Measurements from ENCODE around the gene CORO2A. TPM values are rescaled to one million over a fixed set of nuclear protein-coding genes. Genes with fewer than 3 reads are reported as not detected.
"Not testable (repeated sequence)": the region's sequence is repeated elsewhere in the genome, so short reads cannot be mapped to it uniquely, and the experiment has no call there.

Gene CORO2A
- total RNA-seq, 2 donors from 2014 or later: 0.66 to 1.3 TPM

GRCh38 chr9:98092613-98092931 lies 99.9 kb downstream of the CORO2A start:
- ATAC-seq: no peak
- Histone ChIP-seq H3K4me3 (no peak overlapping the region), H3K27me3 (no peaks in the 10 kb centered on the region)

GRCh38 chr9:98091735-98092612 lies 100.5 kb downstream of the CORO2A start:
- Histone ChIP-seq H3K4me3 (no peak overlapping the region), H3K9me3 (no peaks in the 10 kb centered on the region), H3K36me3 (replicated peaks in 1 of 2; ENCODE audit: insufficient read depth in 1 of 2, low read depth in 2 of 2) (no peaks in the 10 kb centered on the region), H3K27ac (no peak overlapping the region), H3K27me3 (no peaks in the 10 kb centered on the region), H3K4me1 (peaks cover 5% of the 10 kb centered on the region)
- 64 to 75% methylated on average over 17 of the region's 17 CpGs for WGBS, 2 donors
- no peak for ATAC-seq
- DNase-seq: no peak
- intact Hi-C loops (cut with DNase I): no loop called here
- TF ChIP-seq POLR2A (IDR thresholded peaks at IDR 0.05) (no peak), CTCF (IDR thresholded peaks at IDR 0.05) (no peak)

More at GRCh38 chr9:98092613-98092931, 99.9 kb downstream of the CORO2A start:
- intact Hi-C loops (cut with DNase I): no loop called here
- 77% methylated on average over 11 of the region's 11 CpGs for WGBS, 2 donors
- no peak overlapping the region for H3K27ac ChIP-seq
- H3K4me1 ChIP-seq: peaks cover 5% of the 10 kb centered on the region
- H3K36me3 ChIP-seq (replicated peaks in 1 of 2; ENCODE audit: insufficient read depth in 1 of 2, low read depth in 2 of 2): no peaks in the 10 kb centered on the region
- no peaks in the 10 kb centered on the region for H3K9me3 ChIP-seq
- no peak for DNase-seq
- TF ChIP-seq POLR2A (IDR thresholded peaks at IDR 0.05): no peak
- TF ChIP-seq CTCF (IDR thresholded peaks at IDR 0.05): no peak

DNA sequence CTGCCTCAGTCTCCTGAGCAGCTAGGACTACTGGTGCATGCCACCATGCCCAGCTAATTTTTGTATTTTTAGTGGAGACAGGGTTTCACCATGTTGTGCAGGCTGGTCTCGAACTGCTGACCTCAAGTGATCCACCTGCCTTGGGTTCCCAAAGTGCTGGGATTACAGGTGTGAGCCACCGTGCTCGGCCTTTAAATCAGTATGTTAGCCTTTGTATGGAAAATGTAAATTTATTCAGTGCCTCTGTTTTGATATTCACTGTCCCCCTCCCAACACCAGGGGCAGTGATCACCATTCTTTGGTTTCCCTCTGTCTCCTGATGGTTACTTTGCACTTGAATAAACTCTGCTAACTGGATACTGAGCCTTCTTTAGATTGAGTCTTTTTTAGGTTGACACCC lies 101.8 kb downstream of the CORO2A start:
- intact Hi-C loops (cut with DNase I): not testable (repeated sequence)

GRCh38 chr9:98087420-98088354 lies 104.8 kb downstream of the CORO2A start:
- 25 to 35% methylated on average over 23 to 64 of the region's 92 CpGs for WGBS, 2 donors
- DNase-seq (peak in 3 of 4 donors; percentile 14 to 33 (median 20)), ATAC-seq (peak; percentile 67)
- Histone ChIP-seq H3K4me1 (peaks cover 5% of the 10 kb centered on the region), H3K36me3 (replicated peaks in 1 of 2; ENCODE audit: insufficient read depth in 1 of 2, low read depth in 2 of 2) (peaks cover 0 to 3% of the 10 kb centered on the region in 2 donors), H3K27me3 (no peaks in the 10 kb centered on the region), H3K9me3 (no peaks in the 10 kb centered on the region), H3K27ac (no peak overlapping the region), H3K4me3 (no peak overlapping the region)
- TF ChIP-seq CTCF (IDR thresholded peaks at IDR 0.05): no peak
- TF ChIP-seq POLR2A (IDR thresholded peaks at IDR 0.05): no peak
- intact Hi-C loops (cut with DNase I): no loop called here

More for the DNA sequence above, 101.8 kb downstream of the CORO2A start:
- not testable (repeated sequence) for ATAC-seq; DNase-seq; H3K4me3 ChIP-seq; H3K36me3 ChIP-seq (replicated peaks in 1 of 2; ENCODE audit: insufficient read depth in 1 of 2, low read depth in 2 of 2); H3K27me3 ChIP-seq; H3K4me1 ChIP-seq; H3K9me3 ChIP-seq; H3K27ac ChIP-seq
- WGBS, 2 donors: 75 to 83% methylated on average over 3 of the region's 3 CpGs

DNA sequence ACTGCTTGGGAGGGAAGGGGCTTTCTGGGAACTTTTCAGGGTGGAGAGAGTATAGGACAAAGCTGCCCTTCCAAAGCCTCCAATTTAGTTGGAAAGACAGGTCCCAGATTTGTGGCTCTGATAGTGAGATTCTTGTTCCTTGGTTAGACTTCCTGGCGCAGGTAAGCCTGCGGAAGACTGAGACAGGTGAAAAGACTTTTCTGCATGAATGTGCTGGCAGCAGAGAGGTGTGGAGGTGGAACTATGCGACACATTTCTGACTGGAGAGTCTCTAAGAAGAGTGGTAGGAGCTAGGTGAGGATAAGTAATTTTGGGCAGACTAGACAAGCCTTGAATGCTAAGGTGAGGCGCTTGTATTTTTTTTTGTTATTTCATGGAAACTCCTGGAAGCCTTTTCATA lies 106.0 kb downstream of the CORO2A start:
- intact Hi-C loops (cut with DNase I): no loop called here
- no peak for TF ChIP-seq POLR2A (IDR thresholded peaks at IDR 0.05)
- no peak for TF ChIP-seq CTCF (IDR thresholded peaks at IDR 0.05)
- DNase-seq: no peak
- Histone ChIP-seq H3K27ac (no peak overlapping the region), H3K4me3 (no peak overlapping the region), H3K9me3 (no peaks in the 10 kb centered on the region), H3K27me3 (no peaks in the 10 kb centered on the region), H3K4me1 (peaks cover 5% of the 10 kb centered on the region), H3K36me3 (replicated peaks in 1 of 2; ENCODE audit: insufficient read depth in 1 of 2, low read depth in 2 of 2) (peaks cover 0 to 7% of the 10 kb centered on the region in 2 donors)
- ATAC-seq: no peak
- WGBS, 2 donors: 92 to 97% methylated on average over 4 of the region's 4 CpGs

All from body of pancreas (tissue), 4 donors.